ENCODE measurements around the gene AHI1.

GRCh38 chr6:135283926-135284325 lies 213.6 kb downstream of the AHI1 start:
- TF ChIP-seq POLR2A (IDR thresholded peaks at IDR 0.05; ENCODE audit: low read length) (no peak), GATA1 (IDR thresholded peaks at IDR 0.05; ENCODE audit: low read depth, low read length) (no peak)
